Measurements from ENCODE around the gene ATP23.
A peak's percentile ranks its signal among the peaks of the same experiment; 100 is the strongest.

ATP23 gene

DNA sequence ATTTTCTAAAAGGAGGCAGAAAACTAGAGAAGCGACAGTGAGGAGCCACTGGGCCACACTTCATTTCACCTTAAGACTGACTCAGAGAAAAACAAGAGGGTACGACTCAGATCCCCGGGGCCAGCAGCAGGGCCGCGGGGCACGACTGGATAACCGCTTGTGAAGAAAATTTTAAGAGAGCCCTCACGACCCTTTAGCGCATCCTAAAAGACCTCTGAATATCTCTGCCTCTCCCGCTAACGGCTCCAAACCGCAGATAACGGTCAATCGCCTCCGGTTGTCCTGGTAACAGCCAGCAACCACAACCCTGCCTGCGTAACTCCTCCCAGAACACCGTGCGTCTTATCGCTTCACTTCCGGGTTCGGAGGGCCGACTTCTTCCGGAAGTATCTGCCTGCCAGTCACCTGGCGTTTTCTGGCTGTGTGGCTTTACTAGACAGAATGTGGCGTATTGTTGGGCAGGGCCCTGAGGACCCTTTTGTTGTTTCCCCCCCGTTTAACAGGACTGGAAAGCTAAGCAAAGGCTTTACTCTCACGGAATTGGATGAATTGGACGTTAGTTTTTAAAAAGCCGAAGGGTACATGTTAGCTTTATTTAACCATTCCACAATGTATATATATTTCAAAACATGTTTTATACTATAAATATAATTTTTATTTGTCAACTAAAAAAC lies 5.4 kb upstream of the ATP23 start:
- DNase-seq = peak; percentile 97 to 99
- TF ChIP-seq GATA1 (IDR thresholded peaks at IDR 0.05; ENCODE audit: low read depth, low read length) (peak; percentile 18), POLR2A (IDR thresholded peaks at IDR 0.05; ENCODE audit: low read length) (peak; percentile 99)

DNA sequence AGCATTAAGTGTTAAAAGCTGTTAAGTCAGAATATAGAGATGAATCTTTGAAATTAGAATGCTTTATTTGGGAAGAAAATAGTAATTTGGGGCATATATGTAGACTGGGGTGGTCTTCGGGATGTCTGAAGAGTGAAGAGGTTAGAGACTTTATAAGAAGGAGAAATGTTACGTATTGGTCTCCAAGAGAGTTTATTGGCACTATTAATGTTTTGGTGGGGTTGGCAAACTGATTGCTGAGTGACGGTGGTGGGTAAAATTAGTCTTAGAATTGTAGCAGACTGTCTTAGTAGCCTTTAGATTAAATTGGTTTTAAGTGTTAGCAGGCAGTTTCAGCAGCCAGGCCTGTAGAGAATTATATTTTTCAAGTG lies 4.9 kb upstream of the ATP23 start:
- TF ChIP-seq GATA1 (IDR thresholded peaks at IDR 0.05; ENCODE audit: low read depth, low read length) = no peak
- TF ChIP-seq POLR2A (IDR thresholded peaks at IDR 0.05; ENCODE audit: low read length) = no peak

DNA sequence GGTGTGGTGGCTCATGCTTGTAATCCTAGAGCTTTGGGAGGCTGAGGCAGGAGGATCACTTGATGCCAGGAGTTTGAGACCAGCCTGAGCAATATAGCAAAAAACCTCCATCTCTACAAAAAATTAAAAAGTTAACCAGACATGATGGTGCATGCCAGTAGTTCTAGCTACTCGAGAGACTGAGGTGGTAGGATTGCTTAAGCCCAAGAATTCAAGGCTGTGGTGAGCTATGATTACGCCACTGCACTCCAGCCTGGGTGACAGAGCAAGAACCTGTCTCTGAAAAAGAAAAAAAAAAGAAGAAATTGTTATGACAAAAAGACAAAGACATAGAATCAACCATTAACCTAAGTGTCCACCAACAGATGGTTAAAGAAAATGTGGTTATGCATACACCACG lies 2.1 kb upstream of the ATP23 start:
- TF ChIP-seq GATA1 (IDR thresholded peaks at IDR 0.05; ENCODE audit: low read depth, low read length) (no peak), POLR2A (IDR thresholded peaks at IDR 0.05; ENCODE audit: low read length) (no peak)
- DNase-seq = no peak

More for the DNA sequence above, 4.9 kb upstream of the ATP23 start:
- peak; percentile 39 to 62 for DNase-seq

DNA sequence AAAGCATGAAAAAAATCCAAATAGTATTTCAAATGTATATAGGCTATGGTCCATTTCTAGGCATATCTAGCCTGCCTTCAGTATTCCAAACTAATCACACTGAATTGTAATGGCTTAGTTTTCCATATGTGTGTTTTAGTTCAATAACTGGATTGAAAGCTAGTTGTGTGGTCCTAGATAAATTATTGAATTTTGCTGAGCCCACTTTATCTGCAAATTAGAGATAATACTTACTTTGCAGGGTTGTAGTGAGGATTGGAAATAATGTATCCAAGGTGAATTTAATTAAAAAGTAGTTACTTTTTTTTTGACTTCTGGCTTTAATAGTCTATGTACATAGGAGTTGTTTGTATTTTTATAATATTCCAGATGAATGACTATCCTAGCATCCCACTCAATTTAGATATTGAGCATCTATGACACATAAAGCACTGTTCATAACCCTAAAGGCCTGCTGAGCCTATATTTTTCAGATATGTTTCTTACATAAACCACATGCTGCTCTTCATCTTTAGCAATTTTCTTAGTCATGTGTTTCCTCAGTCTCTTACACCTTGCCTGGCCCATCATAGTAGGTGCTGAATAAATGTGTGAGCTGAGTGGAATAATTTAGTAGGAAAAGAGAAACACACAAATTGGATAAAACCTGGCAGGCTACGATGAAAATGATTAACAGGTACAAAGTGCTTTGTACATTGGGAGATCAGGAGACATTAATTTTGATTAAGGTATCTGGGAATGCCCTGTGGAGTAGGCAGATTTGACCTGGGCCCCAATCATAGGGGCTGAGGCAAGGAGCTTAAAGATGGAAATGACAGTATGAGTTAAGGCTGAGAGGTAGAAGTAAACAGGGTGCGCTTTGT lies 1.1 kb upstream of the ATP23 start:
- TF ChIP-seq GATA1 (IDR thresholded peaks at IDR 0.05; ENCODE audit: low read depth, low read length) (no peak), POLR2A (IDR thresholded peaks at IDR 0.05; ENCODE audit: low read length) (no peak)
- peak; percentile 45 to 61 for DNase-seq

DNA sequence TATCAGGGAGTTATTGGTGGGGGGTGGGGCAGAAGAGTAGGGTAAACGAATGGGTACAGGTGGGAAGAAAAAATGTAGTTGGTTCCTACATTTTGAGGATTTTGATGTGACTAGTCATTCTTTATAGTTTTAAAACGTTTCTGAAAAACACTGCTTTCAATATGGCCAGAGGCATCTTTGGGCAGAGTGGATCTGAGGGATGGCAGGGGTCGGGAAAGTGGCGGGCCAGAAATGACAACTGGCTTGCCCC lies 527 bp upstream of the ATP23 start:
- TF ChIP-seq GATA1 (IDR thresholded peaks at IDR 0.05; ENCODE audit: low read depth, low read length) = no peak
- TF ChIP-seq POLR2A (IDR thresholded peaks at IDR 0.05; ENCODE audit: low read length) = no peak
- DNase-seq = no peak

DNA sequence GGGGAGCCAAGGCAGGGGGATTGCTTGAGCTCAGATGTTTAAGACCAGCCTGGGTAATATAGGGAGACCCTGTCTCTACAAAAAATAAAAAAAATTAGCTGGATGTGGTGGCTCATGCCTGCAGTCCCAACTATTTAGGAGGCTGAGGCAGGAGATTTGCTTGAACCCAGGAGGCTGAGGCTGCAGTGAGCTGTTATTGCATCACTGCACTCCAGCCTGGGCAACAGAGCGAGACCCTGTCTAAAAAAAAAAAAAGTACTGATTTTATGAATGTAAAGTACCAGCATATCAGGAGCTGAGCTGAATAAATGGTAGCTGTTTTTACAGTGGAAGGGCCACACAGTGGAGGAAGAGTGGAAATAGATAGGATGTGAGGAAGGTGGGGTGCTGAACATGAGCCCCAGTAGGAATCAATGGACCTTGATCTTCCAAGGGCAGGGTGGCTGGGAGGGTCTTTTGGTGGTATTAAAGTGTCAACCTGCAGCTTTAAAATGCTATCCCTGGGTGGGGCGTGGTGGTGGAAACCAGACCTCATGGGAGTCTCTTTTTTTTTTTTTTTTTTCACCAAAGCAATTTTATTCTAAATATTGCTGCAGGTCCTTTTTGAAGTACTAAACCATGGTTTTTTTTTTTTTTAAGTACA lies 2.2 kb downstream of the ATP23 start:
- TF ChIP-seq GATA1 (IDR thresholded peaks at IDR 0.05; ENCODE audit: low read depth, low read length) (no peak), POLR2A (IDR thresholded peaks at IDR 0.05; ENCODE audit: low read length) (no peak)
- DNase-seq = no peak

DNA sequence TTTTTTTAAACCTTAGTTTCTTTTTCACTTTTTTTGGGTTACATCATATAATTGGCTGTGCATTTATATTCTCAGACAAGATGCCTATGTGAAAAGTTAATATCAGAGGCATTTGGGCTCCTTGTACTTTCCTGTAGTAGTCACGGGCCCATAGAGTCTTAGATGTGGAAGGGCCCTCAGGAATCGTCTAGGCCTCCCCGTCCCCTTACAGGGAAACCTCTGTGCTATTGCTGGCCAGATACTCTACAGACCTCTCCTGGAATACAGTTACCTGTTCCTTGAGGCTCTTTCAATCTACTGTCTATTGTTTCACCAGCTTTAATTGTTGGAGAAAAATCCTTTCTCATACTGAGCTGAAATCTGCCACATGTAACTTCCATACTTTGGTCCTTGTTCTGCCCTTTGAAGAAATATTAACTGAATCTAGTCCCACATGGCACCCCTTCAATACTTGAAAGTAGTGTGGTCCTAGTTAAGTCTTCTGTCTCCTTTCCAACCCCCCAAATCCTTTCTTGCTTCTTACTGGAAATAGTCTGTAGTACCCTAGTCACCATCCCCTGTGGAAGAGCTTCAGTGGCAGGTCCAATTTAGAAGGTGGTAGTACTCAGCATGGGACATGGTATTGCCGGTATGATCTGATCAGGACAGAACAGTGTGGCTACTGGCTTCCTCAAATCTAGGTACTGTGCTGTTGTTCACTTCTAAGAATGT lies 3.1 kb downstream of the ATP23 start:
- peak in 1 of 2 experiments; percentile 4 for DNase-seq
- TF ChIP-seq POLR2A (IDR thresholded peaks at IDR 0.05; ENCODE audit: low read length) = no peak
- TF ChIP-seq GATA1 (IDR thresholded peaks at IDR 0.05; ENCODE audit: low read depth, low read length) = no peak

DNA sequence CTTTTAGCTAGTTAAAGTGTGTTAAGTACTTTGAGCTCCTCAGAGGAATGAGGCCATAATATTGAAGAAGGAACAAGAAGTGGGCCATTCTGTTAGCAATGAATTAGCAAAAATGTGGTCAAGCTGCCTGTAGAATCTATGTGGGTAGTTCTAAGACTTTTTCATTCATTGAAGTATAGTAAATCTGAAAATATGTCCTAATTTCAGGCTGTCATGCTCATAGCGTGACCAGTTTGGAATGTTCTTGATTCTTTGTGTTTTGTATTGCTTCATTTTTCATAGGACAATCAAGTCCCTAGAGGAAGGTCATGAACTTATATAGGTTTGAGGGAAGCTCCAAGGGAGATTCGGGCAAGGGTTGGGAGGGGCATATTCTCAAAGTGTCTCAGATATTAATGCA lies 11.4 kb downstream of the ATP23 start:
- no peak for DNase-seq
- TF ChIP-seq POLR2A (IDR thresholded peaks at IDR 0.05; ENCODE audit: low read length) (no peak), GATA1 (IDR thresholded peaks at IDR 0.05; ENCODE audit: low read depth, low read length) (no peak)

DNA sequence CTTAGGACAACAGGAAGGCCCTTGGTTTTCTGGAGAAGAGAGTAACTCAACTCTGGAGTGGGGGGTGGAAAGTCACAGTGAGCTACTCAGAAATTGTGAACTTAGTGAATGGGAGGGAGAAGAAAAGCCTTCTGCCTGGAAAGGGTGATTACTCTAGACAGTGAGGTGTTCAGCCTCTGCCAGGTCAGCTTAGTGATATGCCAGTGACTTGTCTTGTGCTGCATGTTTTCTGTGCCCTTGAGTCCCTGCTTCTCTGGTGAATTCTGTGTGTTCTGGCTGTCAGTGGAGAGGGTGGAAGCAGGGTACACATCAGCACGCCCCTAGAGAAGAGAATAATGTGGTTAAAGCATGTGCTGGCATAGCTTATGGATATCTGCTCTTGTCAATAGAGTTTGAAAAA lies 13.4 kb downstream of the ATP23 start:
- DNase-seq = no peak
- TF ChIP-seq POLR2A (IDR thresholded peaks at IDR 0.05; ENCODE audit: low read length) (no peak), GATA1 (IDR thresholded peaks at IDR 0.05; ENCODE audit: low read depth, low read length) (no peak)

DNA sequence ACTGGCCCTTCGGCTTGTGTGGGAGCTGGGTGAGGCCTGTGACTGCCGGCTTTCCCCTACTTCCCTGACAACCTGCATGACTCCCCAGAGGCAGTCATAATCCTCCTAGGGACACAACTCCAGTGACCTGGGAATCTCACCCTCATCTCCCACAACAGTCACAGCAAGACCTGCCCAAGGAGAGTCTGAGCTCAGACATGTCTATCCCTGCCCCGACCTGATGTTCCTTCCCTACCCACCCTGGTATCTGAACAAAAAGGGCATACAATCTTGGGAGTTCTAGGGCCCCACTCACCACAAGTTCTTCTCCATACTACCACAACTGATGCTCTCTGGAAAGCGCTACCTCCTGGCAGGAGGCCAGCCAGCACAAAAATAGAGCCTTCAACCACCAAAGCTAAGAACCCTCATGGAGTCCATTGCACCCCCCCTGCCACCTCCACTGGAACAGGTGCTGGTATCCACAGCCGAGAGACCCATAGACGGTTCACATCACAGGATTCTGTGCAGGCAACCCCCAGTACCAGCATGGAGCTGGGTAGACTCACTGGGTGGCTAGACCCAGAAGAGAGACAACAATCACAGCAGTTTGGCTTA lies 16.8 kb downstream of the ATP23 start:
- no peak for DNase-seq
- TF ChIP-seq GATA1 (IDR thresholded peaks at IDR 0.05; ENCODE audit: low read depth, low read length) (no peak), POLR2A (IDR thresholded peaks at IDR 0.05; ENCODE audit: low read length) (no peak)

DNA sequence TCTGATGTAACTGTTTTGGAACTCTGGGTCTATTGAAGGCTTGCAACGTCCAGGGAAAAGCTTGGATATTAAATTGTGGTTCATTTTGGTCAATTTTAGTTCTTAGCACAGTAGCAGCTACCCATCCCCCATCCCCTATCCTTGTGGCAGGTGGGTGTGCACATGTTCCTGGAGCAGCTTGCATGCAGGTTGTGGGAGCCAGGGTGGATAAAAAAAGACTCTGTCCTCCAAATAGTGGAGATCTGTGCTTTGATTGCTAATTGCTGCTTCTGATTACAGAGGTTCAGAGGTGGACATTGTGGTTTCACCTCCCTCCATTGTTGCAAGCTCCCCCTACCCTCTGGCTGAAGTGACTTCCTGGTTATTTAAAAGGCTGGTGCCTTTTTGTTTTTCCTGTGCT lies 23.1 kb downstream of the ATP23 start:
- TF ChIP-seq GATA1 (IDR thresholded peaks at IDR 0.05; ENCODE audit: low read depth, low read length) (no peak), POLR2A (IDR thresholded peaks at IDR 0.05; ENCODE audit: low read length) (no peak)
- DNase-seq = no peak

DNA sequence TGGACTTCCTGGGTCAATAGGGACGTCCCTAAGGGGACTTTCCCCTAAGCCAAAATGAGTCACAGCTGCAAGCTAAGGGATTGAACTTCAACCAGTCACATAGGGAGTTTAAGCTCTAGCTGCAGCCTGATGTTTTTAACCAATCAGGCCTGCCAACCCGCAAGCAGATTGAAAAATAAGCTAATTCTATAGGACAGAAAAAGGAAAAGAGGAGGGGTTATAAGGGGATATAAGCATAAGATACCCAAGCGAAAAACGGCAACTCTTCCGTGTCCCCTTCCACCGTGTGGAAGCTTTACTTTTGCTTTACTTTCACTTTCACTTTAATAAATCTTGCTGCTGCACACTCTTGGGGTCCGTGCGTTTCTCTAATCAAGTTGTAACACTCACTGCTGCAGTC lies 24.4 kb downstream of the ATP23 start:
- DNase-seq = peak in 1 of 2 experiments; percentile 20
- TF ChIP-seq POLR2A (IDR thresholded peaks at IDR 0.05; ENCODE audit: low read length) (no peak), GATA1 (IDR thresholded peaks at IDR 0.05; ENCODE audit: low read depth, low read length) (no peak)

DNA sequence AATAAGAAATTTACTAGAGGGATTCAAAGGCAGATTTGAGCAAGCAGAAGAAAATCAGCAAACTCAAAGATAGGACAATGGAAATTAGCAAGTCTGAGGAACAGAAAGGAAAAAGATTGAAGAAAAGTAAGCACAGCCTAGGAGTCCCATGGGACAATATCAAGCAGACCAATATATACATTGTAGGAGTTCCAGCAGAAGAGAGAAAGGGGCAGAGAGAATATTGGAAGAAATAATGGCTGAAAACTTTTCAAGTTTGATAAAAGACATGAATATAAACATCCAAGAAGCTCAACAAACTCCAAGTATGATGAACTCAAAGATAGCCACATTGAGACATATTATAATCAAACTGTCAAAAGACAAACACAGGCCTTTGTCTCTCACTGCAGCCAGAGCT lies 25.2 kb downstream of the ATP23 start:
- DNase-seq = no peak
- TF ChIP-seq GATA1 (IDR thresholded peaks at IDR 0.05; ENCODE audit: low read depth, low read length) = no peak
- TF ChIP-seq POLR2A (IDR thresholded peaks at IDR 0.05; ENCODE audit: low read length) = no peak
